NK-92 (cell line): ENCODE measurements around the gene RBBP8NL.

ENCODE experiments used
- DNase-seq: peaks from one replicate; lab custom pipeline; 2025; ENCODE audit not compliant: unreplicated experiment; lab: John Stamatoyannopoulos, UW

The RBBP8NL gene, protein sequence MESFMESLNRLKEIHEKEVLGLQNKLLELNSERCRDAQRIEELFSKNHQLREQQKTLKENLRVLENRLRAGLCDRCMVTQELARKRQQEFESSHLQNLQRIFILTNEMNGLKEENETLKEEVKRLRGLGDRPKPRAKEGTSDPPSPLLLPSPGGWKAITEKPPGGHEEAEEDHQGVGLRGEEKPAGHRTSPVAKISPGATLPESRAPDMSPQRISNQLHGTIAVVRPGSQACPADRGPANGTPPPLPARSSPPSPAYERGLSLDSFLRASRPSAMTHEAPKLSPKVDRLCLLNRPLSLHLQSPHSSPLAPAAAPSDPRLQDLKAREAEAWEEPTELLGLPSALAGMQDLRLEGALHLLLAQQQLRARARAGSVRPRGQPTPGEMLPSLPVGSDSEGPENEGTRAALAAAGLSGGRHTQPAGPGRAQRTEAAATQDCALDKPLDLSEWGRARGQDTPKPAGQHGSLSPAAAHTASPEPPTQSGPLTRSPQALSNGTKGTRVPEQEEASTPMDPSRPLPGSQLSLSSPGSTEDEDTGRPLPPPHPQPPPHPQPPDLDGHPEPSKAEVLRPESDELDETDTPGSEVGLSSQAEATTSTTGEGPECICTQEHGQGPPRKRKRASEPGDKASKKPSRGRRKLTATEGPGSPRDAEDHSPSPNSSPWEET

GRCh38 chr20:62427172-62428001, at the start of gene RBBP8NL:
RBBP8NL (minus strand) TSS chr20:62427539; CDS start chr20:62419647, 7,892 bp downstream.
- DNase-seq: no peak

DNA sequence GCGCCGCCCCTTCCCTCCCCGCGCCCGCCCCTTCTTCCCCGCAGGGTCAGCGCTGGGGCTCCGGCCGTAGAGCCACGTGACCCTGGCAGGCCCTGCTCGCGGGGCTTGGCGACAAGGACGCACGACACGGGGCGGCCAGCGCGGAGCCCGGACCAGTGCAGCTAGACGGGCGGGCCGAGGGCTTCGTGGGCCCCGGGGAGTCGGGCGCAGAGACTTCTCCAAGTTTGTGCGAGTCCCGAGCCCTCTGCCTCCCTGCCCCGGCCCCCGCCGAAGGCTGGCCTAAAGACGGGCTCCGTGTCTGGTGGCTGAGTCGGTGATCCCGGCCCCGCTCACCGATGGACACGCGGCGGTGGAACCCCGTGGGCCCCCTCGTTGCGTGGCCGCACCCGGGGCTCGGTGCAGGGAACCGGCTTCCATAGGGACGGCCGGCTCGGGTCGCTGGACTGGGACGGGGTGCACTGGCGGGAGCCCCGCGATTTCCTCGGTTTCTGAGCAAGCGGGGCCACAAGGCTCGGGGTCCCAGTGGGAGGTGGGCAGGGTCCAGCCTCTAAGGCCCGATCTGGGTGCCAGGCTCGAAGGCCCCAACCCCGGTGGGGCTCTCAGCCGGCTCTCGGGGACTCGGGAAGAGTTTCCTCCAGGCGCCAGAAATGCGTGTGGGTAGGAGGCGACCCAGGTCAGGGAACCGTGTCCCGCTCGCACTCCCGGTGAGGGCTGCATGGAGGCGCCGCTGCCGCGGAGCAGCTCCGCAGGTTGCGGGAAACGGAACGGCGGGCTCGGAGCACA, 48.9 kb upstream of the RBBP8NL start:
- no peak for DNase-seq

DNA sequence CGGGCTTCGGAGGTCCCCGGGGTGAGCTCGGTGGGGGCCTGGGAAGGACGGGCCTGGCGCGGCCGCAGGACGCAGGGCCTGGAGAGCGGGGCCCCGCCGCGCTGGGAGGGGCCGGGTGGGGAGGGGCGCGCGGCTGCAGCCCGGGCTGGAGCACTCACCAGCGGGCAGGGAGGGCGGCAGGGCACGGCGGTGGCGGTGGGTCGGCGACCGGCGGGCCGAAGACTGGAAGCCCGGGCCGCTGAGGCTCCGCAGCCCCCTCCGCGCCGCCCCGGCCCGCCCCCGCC, 48.4 kb upstream of the RBBP8NL start, which contains the start of gene GATA5:
Gene GATA5 (minus strand): TSS at position 224 of the 284 bp plus-strand sequence. CDS start 474 bp downstream, outside the sequence.
- no peak for DNase-seq

- DNase-seq: no peak
Measured at GRCh38 chr20:62475027-62475771, 47.9 kb upstream of the RBBP8NL start.

- DNase-seq: no peak
Measured at GRCh38 chr20:62474604-62475026, 47.3 kb upstream of the RBBP8NL start.

DNA sequence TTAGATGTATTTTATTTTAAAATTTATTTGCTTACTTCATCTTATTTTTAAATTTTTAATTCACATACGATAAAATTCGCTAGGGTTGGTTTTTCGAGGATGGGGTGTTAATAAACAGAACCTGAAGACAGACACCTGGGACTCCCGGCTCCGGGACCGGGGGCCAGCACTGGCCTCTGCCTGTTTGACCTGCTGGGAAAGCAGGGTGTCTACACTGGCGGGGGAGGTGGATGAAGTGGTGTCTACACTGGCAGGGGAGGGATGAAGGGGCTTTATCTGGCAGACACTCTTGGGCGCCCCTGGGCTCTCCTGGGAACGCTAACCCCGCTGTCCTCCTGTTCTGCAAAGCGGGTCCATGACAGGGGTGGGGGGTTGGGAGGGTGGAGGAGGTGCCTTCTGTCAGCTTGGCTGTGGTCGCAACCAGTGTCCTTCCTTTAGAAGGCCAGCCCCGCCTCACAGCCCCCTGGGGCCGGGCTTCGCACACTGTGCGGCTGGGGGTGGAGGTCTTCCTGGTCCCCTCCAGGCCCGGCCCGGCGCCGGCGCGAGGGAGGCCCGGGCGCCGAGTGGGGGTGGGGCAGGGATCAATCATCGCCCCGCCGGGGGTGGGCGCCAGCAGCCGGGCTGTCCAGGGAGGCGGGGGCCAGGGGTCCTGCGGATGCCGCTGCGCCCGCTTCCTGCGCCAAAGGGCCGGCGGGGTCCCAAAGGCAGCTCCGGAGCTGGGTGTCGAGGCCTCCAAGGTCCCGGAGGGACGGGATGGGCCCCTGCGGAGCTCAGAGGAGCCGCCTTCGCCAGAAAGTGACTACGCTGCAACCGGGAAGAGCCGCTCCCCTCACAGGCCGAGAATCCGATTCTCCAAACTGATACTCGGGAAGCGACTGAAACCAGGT, 46.6 kb upstream of the RBBP8NL start:
- DNase-seq: no peak

- DNase-seq: no peak
Measured at GRCh38 chr20:62472941-62473585, 45.7 kb upstream of the RBBP8NL start.

GRCh38 chr20:62472138-62472940, 45.0 kb upstream of the RBBP8NL start:
- no peak for DNase-seq

GRCh38 chr20:62470459-62470858, 43.1 kb upstream of the RBBP8NL start:
- no peak for DNase-seq

DNA sequence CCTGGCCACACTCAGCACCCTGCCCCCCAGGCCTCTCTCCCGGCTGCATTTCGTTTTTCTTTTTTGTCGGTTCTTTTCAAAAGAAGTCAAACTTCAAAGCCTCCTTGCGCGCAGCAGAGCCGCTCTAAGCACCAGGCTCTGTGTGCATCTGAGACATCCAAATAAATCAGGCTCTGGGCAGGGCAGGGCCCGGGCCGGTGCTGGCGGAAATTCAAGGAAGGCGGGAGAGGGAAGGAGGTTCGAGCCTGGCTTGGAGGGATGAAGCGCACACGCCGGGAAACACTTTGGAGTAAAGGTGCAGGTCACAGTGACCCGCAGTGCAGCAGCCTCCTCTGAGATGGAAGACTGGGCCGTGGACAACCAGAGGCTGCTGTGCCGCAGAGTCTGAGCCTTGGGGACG, 42.7 kb upstream of the RBBP8NL start:
- no peak for DNase-seq

DNA sequence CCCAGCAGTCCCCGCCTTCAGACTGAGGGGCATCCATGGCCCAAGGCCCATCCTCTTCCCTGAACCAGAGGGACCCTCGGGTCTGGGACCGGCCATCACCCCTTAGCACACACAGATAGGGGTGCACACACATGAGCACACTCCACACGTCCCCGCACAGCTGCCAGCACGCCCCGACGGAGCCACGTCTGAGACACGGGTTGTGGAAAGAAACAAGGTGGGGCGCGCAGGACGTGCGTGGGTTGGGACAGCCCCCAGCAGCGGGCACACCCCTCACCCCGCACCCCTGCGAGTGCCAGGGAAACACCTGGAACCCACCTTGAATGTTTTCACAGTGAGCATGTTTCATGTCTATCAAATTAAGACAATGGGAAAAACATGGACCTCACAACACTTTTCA, 42.0 kb upstream of the RBBP8NL start:
- no peak for DNase-seq

DNA sequence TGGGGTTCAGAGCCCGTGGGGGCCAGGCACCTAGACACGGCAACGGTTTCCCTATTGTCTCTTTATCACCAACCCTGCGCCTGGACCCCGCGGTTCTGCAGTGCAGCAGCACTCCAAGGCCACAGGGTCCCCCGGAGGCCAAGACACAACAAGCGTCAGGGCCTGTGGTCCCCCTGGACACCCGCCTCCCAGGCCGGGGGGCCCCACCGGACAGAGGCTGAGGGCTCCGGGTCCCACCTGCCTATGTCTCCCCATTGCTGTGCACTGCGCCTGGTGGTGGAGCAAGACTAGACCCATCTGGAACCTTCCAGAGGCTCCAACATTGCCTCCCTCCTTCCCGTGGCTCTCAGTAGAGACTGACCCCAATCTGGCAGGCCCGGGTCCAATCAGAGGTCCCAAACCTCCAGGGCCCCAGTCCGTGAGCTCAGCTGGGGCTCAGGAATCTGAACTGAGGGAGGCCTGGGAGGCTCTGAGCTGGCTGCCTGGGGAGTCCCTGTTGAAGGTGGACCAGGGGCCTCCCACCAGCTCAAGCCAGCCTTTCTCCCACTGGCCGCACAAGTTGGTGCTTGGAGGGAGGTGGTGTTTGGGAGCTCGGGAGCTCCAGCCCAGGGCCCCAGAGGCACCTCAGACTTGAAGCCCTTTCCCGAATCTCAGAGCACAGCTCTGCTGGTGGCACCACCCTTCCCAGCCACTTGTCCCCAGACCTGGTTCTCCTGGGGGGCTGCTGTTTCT, 39.6 kb upstream of the RBBP8NL start:
- DNase-seq: no peak

- DNase-seq: no peak
Measured at GRCh38 chr20:62466072-62466760, 38.9 kb upstream of the RBBP8NL start.

GRCh38 chr20:62464990-62465389, 37.7 kb upstream of the RBBP8NL start:
- no peak for DNase-seq

GRCh38 chr20:62464425-62464770, 37.1 kb upstream of the RBBP8NL start:
- DNase-seq: no peak

GRCh38 chr20:62463651-62464424, 36.5 kb upstream of the RBBP8NL start:
- no peak for DNase-seq
